HG03175 (cell line): ENCODE measurements around the gene NR1D2.
"Not testable (repeated sequence)": the region's sequence is repeated elsewhere in the genome, so short reads cannot be mapped to it uniquely, and the experiment has no call there.

Source experiments
- ATAC-seq: cut with Tn5 transposase; IDR thresholded peaks from one replicate; pipeline ENCODE4 v1.9.1; 2021; ENCODE audit warnings: mild to moderate bottlenecking, moderate library complexity; ENCODE audit not compliant: unreplicated experiment

Gene NR1D2

DNA sequence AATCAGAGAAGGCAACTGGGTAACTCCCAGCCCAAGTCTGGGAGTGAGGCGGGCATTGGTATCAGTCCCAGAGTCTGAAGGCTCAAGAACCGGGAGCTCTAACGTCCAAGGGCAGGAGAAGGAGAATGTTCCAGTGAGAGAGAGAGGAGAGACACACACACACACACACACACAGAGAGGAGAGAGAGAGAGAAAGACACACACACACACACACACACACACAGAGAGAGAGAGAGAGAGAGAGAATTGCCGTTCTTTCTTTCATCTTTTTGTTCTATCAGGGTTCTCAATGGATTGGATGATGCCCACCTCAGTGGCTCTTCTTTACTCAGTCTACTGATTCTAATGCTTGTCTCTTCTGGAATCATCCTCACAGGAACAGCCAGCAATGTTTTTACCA is 57.0 kb downstream of the NR1D2 start:
- ATAC-seq, result no peak

DNA sequence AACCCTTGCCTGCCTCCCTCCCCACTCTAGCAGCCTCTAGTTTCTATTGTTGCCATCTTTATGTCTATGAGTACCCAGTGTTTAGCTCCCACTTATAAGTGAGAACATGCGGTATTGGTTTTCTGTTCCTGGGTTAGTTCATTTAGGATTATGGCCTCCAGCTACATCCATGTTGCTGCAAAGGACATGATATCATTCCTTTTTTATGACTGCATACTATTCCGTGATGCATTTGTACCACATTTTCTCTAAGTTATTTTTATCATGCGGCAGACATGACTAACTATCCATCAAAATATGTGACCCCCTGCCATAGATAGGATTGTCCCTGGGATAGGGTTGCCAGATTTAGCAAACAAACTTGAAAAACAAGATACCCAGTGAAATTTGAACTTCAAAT is 58.4 kb downstream of the NR1D2 start:
- ATAC-seq, result no peak

DNA sequence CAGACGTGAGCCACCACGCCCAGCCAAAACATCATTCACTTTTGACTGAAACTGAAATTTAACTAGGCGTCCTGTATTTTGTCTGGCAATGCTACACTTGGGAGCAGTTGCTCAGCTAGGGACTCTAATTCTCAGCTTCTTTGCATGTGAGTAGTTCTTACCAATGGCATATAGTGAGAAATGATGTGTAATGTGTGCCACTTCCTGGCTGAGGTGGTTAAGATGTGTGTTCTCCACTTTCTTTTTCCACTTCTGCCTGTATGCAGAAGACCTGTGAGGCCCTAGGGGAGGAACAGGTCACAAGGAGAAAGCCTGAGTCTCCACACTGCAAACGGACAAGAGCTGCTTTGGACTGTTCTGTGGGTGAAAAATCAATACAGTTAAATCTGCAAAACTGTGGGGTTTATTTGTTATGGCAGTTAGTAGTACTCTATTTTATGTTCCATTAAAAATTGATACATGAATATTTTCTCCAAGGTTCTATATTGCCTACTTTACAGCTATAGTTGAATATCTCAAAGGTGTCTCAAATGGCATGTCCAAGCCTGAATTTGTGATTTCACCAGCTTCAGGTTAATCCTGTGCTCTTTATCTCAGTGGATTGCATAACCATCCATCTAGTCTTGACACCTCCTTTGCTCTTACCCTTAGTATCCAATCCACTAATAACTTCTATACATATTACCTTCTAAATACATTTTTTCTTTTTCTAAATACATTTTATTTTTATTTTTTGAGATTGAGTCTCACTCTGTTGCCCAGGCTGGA is 59.3 kb downstream of the NR1D2 start:
- peak; percentile 96 for ATAC-seq

DNA sequence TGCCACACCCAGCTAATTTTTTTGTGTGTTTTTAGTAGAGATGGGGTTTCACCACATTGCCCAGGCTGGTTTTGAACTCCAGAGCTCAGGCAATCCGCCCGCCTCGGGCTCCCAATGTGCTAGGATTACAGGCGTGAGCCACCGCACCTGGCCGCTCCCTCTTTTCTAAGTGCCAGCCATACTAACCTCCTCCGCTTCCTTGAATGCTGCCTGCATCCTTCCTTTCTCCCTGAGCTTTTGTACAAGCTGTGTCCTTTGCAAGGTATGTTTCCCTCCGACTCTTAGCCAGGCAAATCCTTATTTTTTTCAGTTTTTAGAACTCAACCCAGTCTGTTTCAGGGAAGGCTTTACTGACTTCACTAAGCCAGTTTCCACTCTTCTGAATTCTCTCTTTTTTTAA is 60.6 kb downstream of the NR1D2 start:
- ATAC-seq, result no peak

DNA sequence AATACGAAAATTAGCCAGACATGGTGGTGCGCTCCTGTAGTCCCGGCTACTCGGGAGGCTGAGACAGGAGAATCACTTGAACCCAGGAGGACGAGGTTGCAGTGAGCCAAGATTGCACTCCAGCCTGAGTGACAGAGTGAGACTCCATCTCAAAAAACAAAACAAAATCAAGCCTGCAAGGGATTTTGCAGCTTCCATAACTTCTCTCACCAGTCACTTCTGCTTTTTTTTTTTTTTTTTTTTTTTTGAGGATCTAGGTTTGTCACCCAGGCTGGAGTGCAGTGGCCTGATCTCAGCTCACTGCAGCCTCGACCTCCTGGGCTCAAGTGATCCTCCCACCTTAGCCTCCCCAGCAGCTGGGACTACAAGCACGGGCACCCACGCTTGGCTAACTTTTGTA is 65.7 kb downstream of the NR1D2 start:
- not testable (repeated sequence) for ATAC-seq

DNA sequence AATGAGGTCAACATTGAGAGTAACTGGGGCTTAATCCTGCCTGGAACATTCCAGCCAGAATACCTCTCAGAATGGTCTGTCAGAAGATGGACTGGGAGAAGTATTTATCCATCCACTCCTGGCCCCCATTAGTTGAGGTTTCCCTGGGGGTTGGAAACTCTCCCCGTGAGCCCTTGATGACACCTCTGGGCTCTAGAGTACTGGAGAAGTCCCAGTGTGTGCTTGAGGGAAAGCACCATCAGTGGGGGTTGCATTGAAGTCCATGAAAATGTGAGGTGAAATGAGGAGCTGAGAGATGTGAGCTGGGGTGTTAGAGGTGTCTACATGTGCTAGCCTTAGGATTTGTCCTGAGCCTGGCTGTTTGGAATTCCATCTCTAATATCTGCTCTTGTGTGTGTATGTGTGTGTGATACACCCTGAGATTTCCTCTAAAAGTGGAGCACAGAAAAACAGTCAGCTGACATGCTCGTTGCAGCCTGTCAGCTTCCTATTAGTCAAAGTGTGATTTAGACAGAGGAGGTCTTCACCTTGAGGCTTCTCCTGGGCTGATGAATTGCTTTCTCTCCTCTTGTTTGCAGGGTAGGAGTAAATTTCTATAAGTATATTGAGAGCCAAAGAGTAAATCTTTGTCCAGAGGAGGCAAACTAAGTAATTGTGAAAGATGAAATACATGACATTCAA is 67.6 kb downstream of the NR1D2 start:
- peak; percentile 48 for ATAC-seq

DNA sequence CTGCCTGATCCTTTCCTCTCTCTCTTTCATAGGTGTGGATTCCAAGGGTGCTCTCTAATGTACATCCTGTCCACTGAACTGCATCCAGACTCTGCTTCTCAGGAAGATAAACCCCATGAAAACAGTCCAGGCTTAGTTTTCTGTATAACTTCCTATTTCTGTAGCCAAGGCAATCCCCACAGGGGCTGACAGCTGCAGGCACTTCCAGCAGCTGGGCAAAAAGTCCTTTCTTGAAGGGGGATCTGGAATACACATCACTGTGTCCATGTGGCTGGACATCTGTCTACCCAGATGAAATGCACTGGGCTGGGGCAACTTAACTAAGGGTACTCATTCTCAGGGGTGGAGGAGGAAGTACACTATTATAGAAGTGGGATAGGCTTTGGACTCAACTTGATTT is 72.2 kb downstream of the NR1D2 start:
- ATAC-seq, result no peak

DNA sequence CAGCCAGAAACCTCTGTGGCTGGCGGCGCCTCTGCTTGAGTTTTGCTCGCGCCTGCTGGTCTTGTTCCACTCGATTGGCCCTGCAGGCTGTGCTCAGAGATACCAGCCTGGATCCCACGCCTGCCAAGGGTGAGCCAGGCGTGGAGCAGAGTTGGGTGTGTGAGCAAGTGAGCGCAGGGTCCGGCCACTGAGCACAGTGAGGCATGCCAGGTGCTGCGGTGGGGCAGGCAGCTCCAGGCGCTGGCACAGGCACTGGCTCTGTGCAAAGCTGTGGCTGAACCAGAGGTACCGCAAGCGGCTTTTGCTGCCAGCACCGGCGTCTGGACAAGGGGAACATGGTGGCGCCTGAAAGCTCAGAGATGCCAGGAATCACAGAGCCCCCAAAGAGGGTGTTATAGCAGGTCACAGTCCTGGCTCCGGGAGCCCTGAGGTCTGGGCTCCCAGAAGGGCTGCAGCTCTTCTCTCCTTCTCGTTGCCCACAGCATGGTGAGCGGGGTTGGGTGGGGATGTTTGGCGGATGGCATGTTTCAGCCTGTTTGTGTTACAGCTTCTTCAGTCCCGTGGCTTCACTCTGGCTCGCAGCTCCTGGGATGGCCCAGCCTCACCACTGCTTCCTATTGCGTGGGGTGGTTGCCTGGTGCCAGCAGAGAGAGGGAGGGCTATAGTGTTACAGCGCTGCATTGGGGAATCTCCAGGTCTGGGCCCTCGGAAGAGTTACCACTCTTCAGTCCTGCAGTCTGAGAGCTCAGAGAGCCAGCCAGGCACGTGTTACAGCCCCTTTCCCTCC is 73.9 kb downstream of the NR1D2 start:
- ATAC-seq, result no peak

DNA sequence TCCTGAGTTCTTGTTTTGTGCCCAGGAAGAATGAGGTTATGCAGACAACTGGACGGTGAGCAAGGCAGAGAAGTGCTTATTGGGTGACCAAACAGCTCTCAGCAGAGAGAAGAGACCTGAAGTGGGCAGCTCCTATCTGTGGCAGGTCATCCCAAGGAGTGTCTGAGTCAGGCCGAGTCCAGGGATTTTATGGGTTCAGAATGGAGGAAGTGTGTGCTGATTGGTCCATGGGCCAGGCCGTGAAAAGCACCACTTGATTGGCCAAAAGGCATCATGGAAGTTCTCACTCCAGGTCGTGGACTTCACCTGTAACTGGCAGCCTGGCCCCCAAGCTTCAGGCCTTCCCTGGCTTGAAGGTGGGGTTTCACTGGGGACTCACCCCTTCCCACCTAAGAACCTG is 74.5 kb downstream of the NR1D2 start:
- no peak for ATAC-seq

DNA sequence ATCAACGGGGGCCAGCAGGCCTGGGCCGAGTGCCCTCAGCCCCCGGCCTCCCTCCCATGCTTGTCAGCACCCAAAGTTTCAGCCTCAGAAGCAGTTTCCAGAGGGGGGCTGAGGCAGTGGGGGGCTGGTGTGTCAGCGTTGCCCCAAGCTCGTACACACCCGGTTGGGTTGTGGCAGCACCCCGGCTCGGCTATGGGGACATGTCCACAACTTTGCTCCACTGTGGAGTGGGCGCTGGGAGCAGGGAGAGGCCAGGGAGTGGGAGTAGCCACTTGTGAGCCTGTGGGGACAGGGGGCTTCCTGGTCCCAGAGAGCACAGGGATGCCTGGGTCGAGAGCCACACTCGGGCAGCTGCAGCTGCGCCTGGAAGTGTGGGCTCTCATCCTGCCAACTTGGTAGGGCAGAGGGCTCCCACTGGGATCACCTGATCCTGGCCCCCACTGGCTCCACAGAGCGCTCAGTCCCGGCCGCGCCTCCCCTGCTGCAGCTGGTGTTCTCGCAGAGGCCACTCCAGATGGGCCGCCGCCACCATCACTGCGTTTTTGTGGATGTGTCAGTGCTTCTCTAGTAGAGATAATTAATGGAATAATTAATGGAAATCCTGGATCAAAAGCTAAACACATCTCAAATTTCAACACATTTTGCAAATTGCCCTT is 75.1 kb downstream of the NR1D2 start:
- no peak for ATAC-seq

DNA sequence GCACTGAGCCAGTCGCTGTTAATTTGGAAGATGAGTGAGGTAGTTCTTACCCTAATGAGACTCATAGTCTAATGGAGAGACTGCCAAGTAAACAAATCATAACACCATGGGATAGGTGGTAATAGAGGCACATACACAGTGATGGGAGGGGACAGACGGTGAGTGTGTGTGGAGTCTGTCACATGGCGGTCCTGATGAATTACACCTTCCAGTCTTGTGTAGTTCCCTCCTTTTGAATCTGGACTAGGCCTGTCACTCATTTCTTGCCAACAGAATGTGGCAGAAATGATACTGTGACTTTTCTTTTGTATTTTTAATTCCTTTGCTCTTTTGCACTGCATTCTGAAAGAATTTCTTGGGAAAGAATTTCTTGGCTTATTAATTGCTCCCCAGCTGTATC is 78.1 kb downstream of the NR1D2 start:
- ATAC-seq, result no peak

DNA sequence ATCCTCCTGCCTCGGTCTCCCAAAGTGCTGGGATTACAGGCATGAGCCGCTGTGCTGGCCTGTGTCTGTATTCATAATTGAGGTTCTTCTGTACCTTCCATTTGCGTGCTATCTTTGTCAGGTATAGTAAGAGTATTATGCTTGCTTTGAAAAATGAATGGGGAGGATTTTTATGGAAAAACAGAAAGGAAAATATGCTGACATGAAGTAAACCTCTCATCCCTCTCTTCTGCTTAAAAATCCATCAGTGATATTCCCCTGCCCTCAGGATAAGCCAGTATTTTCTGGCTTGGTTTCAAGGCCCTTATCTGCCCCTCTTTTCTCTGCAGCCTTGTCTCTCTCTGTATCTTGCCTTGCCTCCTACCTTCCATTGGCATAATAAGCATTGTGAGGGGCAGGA is 80.7 kb downstream of the NR1D2 start:
- ATAC-seq, result no peak

DNA sequence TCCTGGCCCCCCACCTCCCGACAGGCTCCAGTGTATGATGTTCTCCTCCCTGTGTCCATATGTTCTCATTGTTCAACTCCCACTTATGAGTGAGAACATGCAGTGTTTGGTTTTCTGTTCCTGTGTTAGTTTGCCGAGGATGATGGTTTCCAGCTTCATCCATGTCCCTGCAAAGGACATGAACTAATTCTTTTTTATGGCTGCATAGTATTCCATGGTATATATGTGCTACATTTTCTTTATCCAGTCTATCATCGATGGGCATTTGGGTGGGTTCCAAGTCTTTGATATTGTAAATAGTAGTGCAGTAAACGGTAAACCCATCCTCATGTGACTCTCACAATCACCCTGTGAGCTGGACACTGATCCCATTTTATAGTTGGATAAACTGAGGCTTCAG is 81.6 kb downstream of the NR1D2 start:
- not testable (repeated sequence) for ATAC-seq

DNA sequence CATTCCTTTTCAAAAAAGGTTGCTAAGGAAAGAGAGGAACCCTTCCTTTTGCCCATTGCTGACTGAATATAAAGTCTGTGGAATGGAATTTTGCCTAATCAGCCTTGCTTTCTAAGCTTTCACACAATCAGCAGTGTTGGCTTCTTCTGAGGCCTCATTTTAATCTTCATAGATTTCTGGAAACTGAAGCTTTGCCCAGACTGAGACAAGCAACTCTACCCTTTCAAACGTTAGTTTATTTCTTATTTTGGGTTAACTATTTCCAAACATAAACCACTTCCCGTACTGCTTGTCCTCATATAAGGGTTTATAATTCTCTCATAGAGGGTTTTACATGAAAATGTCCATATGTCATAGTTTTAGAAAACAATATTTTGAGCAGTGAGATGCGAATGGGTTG is 82.9 kb downstream of the NR1D2 start:
- ATAC-seq, result no peak
